ENCODE data around the gene ZNF587.
"Not testable (repeated sequence)": the region's sequence is repeated elsewhere in the genome, so short reads cannot be mapped to it uniquely, and the experiment has no call there.

GRCh38 chr19:57849162-57849665, 445 bp upstream of the ZNF587 start:
- not testable (repeated sequence) for TF ChIP-seq CBFB (CRISPR knock-in tag; IDR thresholded peaks at IDR 0.05); ELF4 (CRISPR knock-in tag; IDR thresholded peaks at IDR 0.05; ENCODE audit: borderline replicate concordance); HMGA1 (CRISPR knock-in tag; conservative IDR thresholded peaks at IDR 0.05); UBTF (CRISPR knock-in tag; IDR thresholded peaks at IDR 0.05); ZC3H4 (CRISPR knock-in tag; IDR thresholded peaks at IDR 0.05; ENCODE audit: borderline replicate concordance); SMAD9 (CRISPR knock-in tag; IDR thresholded peaks at IDR 0.05); SP1 (IDR thresholded peaks at IDR 0.05); SP1 (CRISPR knock-in tag; IDR thresholded peaks at IDR 0.05); ESRRA (CRISPR knock-in tag; IDR thresholded peaks at IDR 0.05; ENCODE audit: low read depth); ZNF768 (CRISPR knock-in tag; IDR thresholded peaks at IDR 0.05); ZNF589 (CRISPR knock-in tag; conservative IDR thresholded peaks at IDR 0.05)
